Osteocyte (in vitro differentiated cells): ENCODE measurements around the gene EVA1C. TPM values are rescaled to one million over a fixed set of nuclear protein-coding genes. Genes with fewer than 3 reads are reported as not detected.
"Not testable (repeated sequence)": the region's sequence is repeated elsewhere in the genome, so short reads cannot be mapped to it uniquely, and the experiment has no call there.

Experiments used
- DNase-seq: peaks from one replicate; pipeline ENCODE4 v3.0.0; 2021; ENCODE audit warnings: mixed read lengths; ENCODE audit not compliant: unreplicated experiment; ENCODE audit errors: extremely low spot score
- H3K27ac Mint-ChIP-seq: one replicate; pipeline ENCODE4 v1.8.0; 2021; ENCODE audit warnings: mild to moderate bottlenecking, mixed read lengths; ENCODE audit not compliant: unreplicated experiment
- H3K27me3 Mint-ChIP-seq: one replicate; pipeline ENCODE4 v1.8.0; 2021; ENCODE audit warnings: mixed read lengths; ENCODE audit not compliant: unreplicated experiment
- H3K36me3 Mint-ChIP-seq: one replicate; pipeline ENCODE4 v1.8.0; 2021; ENCODE audit warnings: mixed read lengths; ENCODE audit not compliant: unreplicated experiment
- H3K4me1 Mint-ChIP-seq: one replicate; pipeline ENCODE4 v1.8.0; 2021; ENCODE audit warnings: mixed read lengths; ENCODE audit not compliant: unreplicated experiment
- H3K4me3 Mint-ChIP-seq: one replicate; pipeline ENCODE4 v1.8.0; 2021; ENCODE audit warnings: mild to moderate bottlenecking, moderate library complexity, mixed read lengths; ENCODE audit not compliant: unreplicated experiment
- H3K9me3 Mint-ChIP-seq: one replicate; pipeline ENCODE4 v1.8.0; 2021; ENCODE audit warnings: mixed read lengths; ENCODE audit not compliant: unreplicated experiment
- total RNA-seq: library from RNA; stranded (reverse); gene quantifications from 2 replicates; pipeline ENCODE4 v1.2.1, GENCODE V29; 2021
- TF ChIP-seq, protein P1 (sequence below): fragments of 200-600 bp; sonication (generic); IDR thresholded peaks from 2 replicates; pipeline ENCODE4 v1.5.0; 2021; ENCODE audit warnings: antibody characterized with exemption, mild to moderate bottlenecking, moderate library complexity

The EVA1C gene
- total RNA-seq, 1 donor from 2014 or later, result 3.0 TPM

DNA sequence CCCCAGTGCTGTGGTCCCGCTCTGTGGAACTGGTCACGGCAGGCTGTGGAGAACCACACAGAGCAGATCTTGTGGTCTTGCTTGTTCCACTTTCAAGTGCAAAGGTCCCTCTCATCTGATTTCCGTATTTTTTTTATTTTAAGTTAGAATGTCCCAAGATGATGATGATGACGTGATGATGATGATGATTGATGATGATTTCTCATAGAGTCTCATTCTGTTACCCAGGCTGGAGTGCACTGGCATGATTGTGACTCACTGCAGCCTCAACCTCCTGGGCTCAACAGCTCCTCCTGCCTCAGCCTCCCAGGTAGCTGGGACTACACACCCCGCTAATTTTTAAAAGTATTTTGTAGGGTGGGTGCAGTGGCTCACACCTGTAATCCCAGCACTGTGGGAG lies 12.2 kb downstream of the EVA1C start:
- DNase-seq, result no peak
- peaks cover 3% of the 10 kb centered on the region for H3K4me1 Mint-ChIP-seq
- peaks cover 2% of the 10 kb centered on the region for H3K36me3 Mint-ChIP-seq
- no peak overlapping the region for H3K27ac Mint-ChIP-seq
- H3K4me3 Mint-ChIP-seq, result no peak overlapping the region
- H3K27me3 Mint-ChIP-seq, result peaks cover 29% of the 10 kb centered on the region
- TF ChIP-seq, protein P1, sequence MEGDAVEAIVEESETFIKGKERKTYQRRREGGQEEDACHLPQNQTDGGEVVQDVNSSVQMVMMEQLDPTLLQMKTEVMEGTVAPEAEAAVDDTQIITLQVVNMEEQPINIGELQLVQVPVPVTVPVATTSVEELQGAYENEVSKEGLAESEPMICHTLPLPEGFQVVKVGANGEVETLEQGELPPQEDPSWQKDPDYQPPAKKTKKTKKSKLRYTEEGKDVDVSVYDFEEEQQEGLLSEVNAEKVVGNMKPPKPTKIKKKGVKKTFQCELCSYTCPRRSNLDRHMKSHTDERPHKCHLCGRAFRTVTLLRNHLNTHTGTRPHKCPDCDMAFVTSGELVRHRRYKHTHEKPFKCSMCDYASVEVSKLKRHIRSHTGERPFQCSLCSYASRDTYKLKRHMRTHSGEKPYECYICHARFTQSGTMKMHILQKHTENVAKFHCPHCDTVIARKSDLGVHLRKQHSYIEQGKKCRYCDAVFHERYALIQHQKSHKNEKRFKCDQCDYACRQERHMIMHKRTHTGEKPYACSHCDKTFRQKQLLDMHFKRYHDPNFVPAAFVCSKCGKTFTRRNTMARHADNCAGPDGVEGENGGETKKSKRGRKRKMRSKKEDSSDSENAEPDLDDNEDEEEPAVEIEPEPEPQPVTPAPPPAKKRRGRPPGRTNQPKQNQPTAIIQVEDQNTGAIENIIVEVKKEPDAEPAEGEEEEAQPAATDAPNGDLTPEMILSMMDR, result no peak
- peaks cover 6% of the 10 kb centered on the region for H3K9me3 Mint-ChIP-seq

DNA sequence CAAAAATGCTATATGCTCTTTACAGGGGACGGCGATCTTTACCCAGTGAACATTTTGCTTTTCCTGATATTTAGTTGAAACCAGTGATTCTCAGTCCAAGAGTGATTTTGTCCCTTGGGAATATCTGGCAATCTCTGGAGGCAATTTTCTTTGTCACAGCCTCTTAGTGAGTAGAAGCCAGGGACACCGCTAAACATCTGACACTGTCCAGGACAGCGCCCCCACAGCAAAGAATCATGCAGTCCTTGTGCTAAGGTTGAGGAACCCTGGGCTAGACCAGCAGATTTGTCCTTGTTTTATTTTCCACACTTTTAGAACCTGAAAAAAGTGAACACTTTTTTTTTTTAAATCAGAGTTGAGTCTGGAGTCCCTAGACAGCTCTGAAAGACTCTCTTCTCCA lies 13.1 kb downstream of the EVA1C start:
- no peak overlapping the region for H3K27ac Mint-ChIP-seq
- no peak overlapping the region for H3K4me3 Mint-ChIP-seq
- H3K9me3 Mint-ChIP-seq, result peaks cover 6% of the 10 kb centered on the region
- TF ChIP-seq, protein P1, result no peak
- DNase-seq, result no peak
- H3K4me1 Mint-ChIP-seq, result peaks cover 3% of the 10 kb centered on the region
- H3K27me3 Mint-ChIP-seq, result peaks cover 29% of the 10 kb centered on the region
- H3K36me3 Mint-ChIP-seq, result peaks cover 2% of the 10 kb centered on the region

DNA sequence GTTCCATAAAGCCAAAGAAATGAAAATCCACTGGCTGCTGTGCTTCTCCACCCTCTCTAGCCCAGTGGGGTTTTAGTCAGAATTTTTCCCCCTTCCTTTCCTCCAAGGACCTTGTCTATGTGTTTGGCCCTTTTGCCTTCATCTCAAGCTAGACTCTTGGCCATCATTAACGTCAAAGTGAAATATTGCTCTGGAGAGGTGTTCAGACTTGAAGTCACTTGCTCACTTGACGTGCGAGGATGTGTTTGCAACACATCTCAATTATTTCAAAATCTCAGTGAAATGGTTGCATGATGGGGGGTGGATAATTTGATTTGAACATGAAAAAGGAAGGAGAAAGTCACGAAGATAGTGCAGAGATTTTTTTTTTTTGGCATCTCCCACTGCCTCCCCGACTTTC lies 13.6 kb downstream of the EVA1C start:
- TF ChIP-seq, protein P1, result no peak
- Mint-ChIP-seq H3K27ac (no peak overlapping the region), H3K36me3 (peaks cover 2% of the 10 kb centered on the region), H3K4me3 (no peak overlapping the region), H3K9me3 (peaks cover 6% of the 10 kb centered on the region), H3K27me3 (peaks cover 28% of the 10 kb centered on the region), H3K4me1 (peaks cover 3% of the 10 kb centered on the region)
- DNase-seq, result no peak

DNA sequence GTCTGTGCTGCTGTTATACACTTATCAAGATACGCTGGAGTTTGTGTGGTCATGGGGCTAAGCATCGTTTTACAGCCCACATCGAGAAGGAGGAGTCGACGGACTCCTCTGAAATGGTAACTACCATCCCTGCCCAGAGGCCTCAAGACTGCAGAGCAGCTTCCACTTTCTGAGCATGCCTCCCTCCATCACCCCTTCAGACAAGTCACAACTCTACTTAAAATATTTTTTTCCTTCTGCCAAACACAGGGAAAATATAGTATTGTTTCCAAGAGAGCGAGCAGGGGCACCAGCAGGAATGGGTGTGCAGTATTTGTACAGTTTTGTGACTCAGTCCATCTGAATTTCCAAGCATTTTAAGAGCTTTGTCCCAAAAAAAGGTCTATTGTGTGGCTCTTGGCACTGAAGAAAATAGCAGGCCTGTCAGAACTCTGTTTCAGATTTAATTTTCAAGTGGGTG lies 14.1 kb downstream of the EVA1C start:
- no peak for DNase-seq
- peaks cover 6% of the 10 kb centered on the region for H3K9me3 Mint-ChIP-seq
- peaks cover 2% of the 10 kb centered on the region for H3K36me3 Mint-ChIP-seq
- H3K4me1 Mint-ChIP-seq, result peaks cover 3% of the 10 kb centered on the region
- no peak overlapping the region for H3K27ac Mint-ChIP-seq
- peaks cover 27% of the 10 kb centered on the region for H3K27me3 Mint-ChIP-seq
- no peak overlapping the region for H3K4me3 Mint-ChIP-seq
- TF ChIP-seq, protein P1, result no peak

DNA sequence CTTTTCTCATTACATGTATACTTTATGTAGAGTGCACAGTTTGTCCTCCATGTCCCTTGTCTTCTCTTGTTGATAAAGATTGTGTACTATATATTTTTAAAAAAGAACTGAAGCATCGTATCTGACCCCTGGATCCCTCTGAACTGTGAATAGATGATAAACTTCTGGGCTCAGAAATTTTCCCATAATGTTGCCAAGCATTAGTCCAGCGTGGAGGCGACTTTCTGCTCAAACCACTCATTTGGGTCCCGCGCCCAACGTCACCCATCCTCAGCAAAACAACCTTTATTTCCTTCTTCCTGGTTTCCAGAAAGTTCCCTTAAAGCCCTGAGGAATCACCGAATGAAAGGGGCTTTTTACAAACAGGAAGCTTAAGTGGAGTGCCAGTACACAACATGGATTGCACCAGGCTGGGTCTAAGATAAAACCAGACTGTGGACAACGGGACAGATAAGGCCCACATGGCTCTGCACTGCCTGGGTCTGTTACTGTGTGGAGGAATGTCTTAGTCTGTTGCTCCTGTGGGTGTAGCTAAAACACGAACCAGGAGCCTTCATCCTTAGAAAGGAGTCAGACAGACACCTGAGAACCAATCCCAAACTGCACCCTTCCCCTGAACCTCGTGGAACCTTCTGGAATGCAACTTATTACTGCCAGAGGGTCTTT lies 15.6 kb downstream of the EVA1C start:
- TF ChIP-seq, protein P1, result no peak
- H3K27ac Mint-ChIP-seq, result no peak overlapping the region
- peaks cover 3% of the 10 kb centered on the region for H3K4me1 Mint-ChIP-seq
- H3K4me3 Mint-ChIP-seq, result no peak overlapping the region
- peaks cover 1% of the 10 kb centered on the region for H3K9me3 Mint-ChIP-seq
- H3K36me3 Mint-ChIP-seq, result no peaks in the 10 kb centered on the region
- peaks cover 24% of the 10 kb centered on the region for H3K27me3 Mint-ChIP-seq
- no peak for DNase-seq

DNA sequence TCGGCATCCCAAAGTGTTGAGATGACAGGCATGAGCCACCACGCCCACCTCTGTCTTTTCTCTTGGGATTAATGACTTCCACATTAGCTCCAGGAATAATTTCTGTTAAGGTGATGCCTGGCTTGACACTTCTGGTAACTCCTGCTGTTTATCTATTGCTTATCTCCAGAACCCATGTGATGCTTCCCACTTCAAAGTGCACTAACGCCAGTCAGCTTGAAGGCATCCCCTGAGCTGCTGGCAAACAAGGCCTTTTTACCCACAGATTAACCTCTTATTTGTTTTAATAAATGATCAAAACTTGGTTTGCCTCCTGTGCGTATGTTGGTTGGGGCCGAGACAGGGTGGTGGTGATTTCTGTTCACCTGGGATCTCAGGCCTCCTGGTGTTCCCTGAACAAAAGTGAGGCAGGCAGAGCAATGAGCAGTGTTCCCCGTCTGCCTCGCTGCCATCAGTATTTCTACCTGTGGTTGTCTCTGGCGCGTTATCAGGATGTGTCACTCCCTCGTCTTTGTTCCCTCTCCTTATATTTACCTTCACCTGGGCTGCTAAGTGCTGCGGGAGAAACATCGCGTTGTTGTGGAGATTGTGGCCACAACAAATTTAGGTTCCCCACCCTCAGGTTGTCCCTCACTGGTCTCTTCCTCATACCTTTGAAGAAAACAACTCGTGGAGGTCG lies 20.6 kb downstream of the EVA1C start:
- not testable (repeated sequence) for H3K4me1 Mint-ChIP-seq, H3K9me3 Mint-ChIP-seq, H3K27me3 Mint-ChIP-seq, H3K27ac Mint-ChIP-seq, H3K36me3 Mint-ChIP-seq, DNase-seq, H3K4me3 Mint-ChIP-seq
